ENCODE data around the gene BCAS4.
"Not testable (repeated sequence)": the region's sequence is repeated elsewhere in the genome, so short reads cannot be mapped to it uniquely, and the experiment has no call there.

BCAS4 gene

GRCh38 chr20:50799176-50799889 is 4.5 kb downstream of the BCAS4 start:
- TF ChIP-seq ZFX (IDR thresholded peaks at IDR 0.05) (no peak), CTCF (conservative IDR thresholded peaks at IDR 0.05) (no peak)
- no peak overlapping the region for H3K27ac ChIP-seq

- no peak overlapping the region for H3K27ac ChIP-seq
- TF ChIP-seq ZFX (IDR thresholded peaks at IDR 0.05), result no peak
- no peak for TF ChIP-seq CTCF (conservative IDR thresholded peaks at IDR 0.05)
Measured at GRCh38 chr20:50799890-50800550, 5.2 kb downstream of the BCAS4 start.

GRCh38 chr20:50800986-50801746 is 6.3 kb downstream of the BCAS4 start:
- not testable (repeated sequence) for H3K27ac ChIP-seq

GRCh38 chr20:50801747-50802125 is 6.9 kb downstream of the BCAS4 start:
- TF ChIP-seq CTCF (conservative IDR thresholded peaks at IDR 0.05) (no peak), ZFX (IDR thresholded peaks at IDR 0.05) (no peak)
- no peak overlapping the region for H3K27ac ChIP-seq

GRCh38 chr20:50802289-50802688 is 7.4 kb downstream of the BCAS4 start:
- no peak overlapping the region for H3K27ac ChIP-seq

GRCh38 chr20:50804437-50805348 is 9.8 kb downstream of the BCAS4 start:
- TF ChIP-seq CTCF (conservative IDR thresholded peaks at IDR 0.05) (no peak), ZFX (IDR thresholded peaks at IDR 0.05) (no peak)
- H3K27ac ChIP-seq, result no peak overlapping the region

More at GRCh38 chr20:50802289-50802688, 7.4 kb downstream of the BCAS4 start:
- no peak for TF ChIP-seq CTCF (conservative IDR thresholded peaks at IDR 0.05)
- no peak for TF ChIP-seq ZFX (IDR thresholded peaks at IDR 0.05)

- TF ChIP-seq ZFX (IDR thresholded peaks at IDR 0.05), result no peak
- TF ChIP-seq CTCF (conservative IDR thresholded peaks at IDR 0.05), result no peak
- no peak overlapping the region for H3K27ac ChIP-seq
Measured at GRCh38 chr20:50805349-50805684, 10.5 kb downstream of the BCAS4 start.
